ENCODE data around the gene KRT86.
"Not testable (repeated sequence)": the region's sequence is repeated elsewhere in the genome, so short reads cannot be mapped to it uniquely, and the experiment has no call there.

KRT86 gene

DNA sequence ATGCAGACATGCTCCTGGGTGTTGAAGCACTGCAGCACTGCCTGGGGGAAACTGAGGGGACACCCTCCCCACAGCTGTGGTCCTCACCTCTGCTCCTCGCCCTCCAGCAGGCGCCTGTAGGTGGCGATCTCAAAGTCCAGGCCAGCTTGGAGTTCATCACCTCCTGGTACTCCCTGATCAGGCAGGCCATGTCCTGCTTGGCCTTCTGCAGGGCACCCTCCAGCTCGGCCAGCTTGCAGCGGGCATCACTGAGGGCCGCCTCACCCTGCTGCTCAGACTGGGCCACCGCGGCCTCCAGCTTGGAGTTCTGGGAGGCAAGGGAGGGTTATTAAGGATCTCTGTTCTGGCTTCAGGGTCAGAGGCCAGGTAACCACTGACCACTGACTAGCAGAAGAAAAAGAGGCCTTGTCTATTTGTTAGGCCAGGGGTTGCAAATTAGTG, 22.2 kb upstream of the KRT86 start:
- not testable (repeated sequence) for DNase-seq

DNA sequence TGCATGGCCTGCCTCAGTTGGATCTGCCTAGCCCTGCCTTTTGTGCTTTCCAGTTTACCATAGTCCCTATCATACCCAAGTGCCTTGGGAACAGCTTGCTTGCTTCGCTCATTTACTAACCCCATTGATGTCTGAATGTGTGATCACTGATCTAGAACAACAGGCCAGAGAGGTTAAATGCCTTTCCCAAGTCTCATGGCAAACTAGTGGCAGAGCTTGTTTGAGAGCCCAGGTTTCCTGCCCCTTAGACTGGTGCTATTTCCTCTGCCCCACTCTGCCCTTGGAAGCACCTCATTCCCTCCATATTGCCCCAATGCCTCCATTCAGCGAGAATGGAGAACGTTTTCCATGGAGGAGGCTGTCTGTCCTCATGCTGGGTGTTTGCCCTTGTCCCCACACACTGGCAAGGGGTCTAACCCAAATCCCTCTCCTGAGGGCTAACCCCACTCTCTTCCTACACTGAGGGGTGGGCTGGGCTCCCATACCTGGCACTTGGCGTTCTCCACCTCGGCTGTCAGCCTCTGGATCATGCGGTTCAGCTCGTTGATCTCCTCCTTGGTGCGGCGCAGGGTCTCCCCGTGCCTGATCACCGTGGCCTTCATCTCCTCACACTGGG, 21.6 kb upstream of the KRT86 start:
- DNase-seq = no peak

DNA sequence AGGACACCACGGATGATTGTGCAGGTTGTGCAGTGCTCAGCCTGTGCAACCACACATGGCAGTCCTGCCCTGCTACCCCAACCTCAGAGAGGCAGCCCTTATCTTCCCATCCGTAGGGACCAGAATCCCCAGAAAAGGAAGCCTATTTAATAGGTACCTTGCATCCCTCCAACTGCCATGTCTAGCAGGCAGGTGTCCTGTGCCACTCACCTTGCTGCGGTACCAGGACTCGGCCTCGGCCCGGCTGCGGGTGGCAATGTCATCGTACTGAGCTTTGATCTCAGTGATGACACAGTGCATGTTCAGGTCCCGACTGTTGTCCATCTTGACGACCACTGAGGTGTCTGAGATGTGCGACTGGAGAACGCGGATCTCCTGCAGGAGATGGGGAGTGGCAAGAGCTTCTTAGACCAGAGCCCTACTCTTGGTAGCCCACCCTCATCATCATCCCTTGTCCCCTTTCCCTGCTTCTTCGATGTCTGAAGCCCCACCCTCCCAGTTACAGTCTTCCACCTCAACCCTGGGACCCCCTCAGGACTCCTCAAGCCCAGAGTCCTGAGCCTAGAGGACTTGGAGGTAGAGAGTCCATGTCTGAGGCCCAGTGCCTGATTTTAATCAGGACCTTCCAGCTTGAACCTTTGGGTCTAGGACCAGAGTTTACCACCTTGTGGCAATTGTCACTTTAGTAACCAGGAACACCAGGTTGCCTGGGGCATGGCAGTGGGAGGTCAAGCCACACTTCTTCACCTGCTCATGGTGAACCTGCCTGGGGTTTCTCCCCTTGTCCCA, 20.9 kb upstream of the KRT86 start:
- DNase-seq = no peak

DNA sequence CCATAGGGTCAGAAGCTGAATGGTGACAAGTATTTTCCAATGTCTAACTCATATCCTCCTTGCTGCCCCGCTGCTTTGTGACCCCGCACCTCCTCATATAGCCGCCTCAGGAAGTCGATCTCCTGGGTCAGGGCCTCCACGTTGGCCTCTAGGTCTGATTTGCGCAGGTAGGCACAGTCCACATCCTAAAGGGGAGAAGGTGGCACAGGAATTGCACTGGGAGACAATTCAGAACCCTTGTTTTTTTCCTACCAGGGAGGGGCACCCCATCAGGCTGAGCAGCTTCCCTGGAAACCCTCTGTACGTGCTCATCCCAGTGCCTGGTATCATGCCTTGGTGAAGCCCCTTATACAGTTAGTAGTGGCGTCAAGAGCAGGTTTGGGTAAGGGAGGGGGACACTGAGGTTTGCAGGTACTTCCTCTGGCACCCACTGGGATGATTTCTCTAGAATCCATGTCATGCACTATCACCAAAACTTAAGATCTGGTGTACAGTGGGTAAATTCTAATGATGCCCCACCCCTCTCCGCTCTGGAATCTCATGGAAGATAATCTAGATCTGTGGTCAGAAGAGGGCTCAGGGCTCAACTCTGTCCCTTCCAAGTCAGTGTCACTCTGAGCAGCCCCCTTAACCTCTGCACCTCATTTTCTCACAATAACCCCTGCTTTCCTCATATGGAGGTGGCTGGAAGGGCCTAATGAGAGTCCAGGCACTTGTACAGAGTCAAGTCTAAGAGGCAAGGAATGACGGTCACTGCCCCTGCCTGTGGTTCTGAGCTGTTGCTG, 20.1 kb upstream of the KRT86 start:
- no peak for DNase-seq

DNA sequence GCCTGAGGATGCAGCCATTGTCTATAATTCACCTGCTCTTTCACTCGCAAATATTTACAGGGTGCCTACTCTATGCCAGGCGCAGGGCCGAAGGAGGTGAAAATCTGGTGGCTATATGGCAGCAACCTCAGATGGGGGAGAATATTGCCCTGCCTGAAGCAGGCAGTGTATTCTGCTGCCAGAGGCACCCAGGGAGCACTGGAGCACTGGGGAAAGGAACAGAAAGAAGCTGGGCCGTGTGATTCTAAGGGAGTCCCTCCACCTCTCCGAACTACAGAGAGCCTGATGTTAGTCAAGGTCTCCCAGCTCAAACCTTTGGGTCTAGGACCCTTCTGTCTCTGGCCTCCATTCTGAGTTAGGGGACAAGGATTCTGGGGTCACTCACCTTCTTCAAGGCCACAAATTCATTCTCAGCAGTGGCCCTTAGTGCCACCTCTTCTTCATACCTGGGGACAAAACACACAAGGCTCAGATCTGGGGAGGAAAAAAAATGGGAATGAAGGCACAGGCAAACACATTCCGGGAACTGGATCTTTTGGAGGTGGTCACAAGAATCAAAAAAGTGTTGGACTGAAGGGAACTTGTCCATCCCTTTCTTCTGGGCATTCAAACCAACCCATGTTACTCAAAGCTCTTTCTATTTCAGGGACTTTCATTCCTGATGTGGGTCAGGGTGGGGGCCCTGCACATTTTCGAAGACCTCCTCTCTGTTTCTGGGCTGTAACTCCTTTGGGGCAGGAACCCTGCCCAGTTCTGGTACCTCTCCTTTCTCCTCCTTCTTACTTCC, 19.3 kb upstream of the KRT86 start:
- DNase-seq = no peak

DNA sequence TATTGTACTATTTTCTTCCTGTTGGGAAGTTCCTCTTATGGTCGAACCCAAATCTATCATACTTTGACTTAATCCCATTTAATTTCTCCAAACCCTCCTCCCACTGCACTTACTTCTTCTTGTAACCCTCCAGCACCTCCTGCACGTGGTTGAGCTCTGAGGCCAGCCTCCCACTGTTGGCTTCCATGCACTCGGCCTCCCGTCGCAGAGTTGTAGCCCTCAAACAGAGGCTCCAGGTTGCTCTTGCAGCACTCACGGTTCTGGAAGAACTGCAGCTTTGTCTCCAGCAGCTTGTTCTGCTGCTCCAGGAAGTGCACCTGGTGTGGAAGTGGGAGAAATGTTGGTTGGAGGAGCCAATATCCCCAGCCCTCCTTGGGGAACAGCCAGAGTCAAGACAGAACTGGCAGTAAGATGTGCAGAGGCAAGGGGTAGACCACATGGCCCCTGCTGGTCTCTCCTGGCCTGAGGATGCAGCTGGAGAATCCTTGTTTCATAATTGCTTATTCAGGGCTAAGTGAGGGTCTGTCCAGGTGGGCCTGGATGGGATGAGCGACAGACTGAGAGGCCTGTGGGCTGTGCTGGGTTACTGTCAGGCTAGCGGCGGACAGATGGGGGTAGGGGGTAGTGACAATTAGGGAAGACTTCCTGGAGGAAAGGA, 18.4 kb upstream of the KRT86 start:
- no peak for DNase-seq

DNA sequence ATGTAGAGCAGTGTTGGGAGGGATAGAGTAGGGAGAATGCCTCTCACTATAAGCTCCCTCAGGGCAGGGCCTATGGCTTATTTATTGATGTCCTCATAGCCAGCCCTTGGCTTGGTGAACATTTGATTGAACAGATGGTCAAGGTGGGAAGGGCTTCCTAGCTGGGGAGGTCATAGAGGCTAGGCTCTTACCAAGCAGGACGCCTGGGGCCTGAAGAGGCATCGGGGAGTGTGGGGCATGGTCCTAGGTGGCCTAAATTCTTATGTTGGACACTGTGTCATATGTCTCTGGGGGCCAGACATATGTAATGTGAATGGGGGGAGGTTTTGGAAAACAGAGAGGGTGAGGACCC, 17.9 kb upstream of the KRT86 start:
- no peak for DNase-seq

DNA sequence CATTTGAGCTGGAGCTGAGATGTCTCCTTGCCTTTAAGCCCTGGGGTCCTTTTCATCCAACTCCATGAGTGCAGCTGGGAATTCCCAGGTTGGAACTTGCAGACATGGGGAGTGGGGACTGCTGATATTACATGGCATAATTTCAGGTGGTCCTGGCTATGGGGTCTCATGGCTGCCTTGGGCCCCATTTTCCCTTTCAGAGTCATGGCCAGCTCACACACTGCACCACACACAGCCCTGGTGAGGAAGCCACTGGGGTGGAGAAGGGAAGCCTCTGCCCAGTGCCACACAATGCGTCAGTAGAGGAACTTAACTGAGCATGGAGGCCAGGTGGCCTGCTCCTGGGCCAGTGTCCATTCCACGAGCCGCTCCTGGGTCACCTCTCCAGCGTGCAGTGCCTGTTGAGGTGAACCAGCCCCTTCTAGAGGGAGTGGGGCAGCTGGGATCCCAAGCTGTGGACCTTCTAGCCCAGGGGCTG, 17.3 kb upstream of the KRT86 start:
- no peak for DNase-seq

DNA sequence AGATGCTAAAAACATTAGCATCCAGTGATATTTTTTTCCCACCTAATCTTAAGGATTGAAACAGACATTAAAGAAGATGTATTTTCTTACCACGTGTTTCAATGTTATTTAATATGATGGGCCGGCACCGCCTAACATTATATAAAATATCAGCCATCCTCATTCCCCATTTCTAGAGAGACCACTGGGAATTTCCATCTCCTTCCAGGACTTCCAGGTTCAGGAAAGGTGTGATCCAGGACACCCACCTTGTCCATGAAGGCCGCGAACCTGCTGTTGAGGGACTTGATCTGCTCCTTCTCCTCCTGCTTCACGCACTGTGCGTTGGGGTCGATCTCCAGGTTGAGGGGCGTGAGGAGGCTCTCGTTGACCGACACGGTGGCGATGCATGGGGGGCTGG, 16.5 kb upstream of the KRT86 start:
- DNase-seq = not testable (repeated sequence)

DNA sequence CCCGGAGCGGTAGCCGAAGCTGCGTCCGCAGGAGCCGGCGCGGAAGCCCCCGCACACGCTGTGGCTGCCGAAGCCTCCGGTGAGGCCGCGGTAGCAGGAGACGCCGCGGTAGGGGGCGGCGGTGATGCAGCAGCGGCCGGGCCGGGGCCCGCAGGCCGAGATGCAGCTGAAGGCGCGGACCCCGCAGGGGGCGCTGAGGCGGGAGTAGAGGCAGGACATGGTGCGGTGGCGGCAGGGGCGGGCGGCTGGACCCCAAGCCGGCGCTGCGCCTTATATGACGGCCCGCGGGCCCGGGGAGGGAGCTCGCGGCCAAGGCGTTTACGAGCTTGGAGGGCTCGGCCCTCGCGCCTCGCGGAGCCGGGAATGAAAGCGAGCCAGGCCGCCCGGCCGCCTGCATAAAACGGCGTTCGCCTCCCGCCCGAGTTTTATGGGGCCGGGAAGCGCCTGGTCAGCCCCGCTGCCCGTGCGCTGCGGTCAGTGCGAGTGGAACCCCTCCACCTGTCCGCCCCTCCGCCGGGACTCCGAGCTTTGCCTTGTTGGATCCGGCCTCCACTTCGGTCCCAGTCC, 16.0 kb upstream of the KRT86 start:
- no peak for DNase-seq

DNA sequence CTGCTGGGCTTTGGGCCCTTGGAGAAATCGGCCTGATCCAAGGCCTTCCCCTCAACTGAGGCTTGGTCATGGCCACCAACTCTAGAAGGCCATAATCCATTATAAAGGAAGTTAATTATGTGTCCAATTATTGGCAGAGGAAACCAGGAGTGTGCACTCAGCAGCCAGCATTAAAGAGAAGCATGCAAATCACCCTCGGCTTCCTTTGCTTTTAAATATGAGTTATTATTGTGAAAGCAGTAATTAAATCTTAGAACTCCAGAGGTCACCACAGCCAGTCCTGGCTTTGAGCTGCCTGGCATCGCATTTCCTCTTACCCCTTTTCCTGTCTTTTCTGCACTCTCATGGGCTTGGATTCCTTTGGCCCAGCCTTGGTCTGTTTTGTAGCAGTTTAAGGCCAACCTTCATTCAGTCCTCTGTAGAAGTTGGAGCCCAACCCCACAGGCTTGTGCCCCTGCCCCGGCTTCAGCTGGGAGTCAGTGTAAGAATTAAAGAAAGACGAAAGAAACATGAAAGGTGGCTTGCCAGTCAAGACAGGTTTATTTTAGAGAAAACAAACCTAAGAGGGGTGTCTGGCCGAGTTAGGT, 14.7 kb upstream of the KRT86 start:
- peak; percentile 35 for DNase-seq

DNA sequence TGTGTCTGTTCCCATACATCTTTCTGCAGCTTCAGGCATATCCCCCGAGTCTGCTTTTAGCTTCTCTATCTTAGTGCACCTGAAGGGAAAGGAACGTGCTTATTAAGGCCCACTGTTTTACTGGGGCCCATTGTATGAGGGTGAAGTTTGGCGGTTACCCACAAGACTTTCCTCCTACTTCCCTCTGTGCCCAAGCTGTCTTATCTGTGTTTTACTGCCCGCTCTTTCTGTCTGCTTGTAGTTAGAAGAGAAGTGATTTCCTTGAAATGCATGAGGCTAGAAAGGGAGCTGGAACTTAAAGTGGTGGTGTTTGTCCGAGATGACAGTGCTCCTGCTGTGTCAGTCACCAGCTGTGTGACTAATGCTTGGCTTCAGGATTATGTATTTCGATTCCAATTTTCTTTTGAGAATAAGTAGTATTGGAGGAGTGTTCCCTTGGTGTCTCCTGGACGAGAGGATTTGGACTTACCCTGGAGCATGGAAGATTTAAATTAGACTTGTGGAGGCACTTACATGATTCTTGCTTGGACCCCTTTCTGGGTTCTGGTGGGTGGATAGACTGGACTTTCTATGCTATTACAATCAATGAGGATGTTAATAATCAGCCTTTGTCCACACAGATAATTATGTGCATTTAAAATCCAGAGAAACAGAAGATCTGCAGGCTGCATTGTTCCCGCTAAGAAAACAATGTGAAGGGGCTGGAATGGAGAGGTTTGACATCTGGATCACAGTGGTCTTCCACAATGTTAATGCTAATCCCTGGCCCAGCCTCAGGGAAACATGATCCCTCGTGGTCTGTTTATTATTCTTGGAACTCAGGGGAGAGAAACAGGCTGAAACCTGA, 13.9 kb upstream of the KRT86 start:
- peak; percentile 56 for DNase-seq

DNA sequence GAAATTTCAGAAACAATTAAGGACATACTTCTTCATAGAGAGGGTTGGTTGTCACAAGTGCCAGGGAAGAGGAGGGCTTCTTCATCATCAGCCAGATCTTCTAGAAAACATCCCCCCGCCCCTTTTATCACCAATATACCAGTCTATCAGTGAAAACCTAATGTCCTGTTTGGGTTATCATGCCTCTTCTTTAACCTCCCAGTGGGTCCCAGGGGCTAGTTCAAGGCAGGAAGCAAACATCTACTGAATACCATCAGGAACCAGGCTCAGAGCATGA, 13.3 kb upstream of the KRT86 start:
- no peak for DNase-seq

DNA sequence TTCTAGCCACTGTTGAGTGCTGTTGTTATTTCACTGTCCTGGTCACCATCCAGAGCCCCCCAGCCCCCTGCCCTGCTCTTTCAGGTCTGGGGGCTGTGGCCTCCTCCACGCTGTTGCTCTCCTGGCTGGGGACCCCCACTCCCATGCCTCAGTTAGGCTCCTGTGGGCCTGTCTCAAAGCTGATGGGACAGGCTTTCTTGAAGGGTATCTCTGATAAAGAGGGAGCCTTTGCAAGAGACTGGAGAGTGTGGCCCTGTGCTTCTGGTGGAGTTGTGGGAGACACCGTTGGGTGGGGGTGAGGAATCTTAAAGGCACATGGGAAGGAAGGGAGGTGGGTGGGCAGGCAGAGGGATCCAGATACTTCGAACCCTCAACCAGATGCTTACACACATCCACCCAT, 12.2 kb upstream of the KRT86 start:
- no peak for DNase-seq

DNA sequence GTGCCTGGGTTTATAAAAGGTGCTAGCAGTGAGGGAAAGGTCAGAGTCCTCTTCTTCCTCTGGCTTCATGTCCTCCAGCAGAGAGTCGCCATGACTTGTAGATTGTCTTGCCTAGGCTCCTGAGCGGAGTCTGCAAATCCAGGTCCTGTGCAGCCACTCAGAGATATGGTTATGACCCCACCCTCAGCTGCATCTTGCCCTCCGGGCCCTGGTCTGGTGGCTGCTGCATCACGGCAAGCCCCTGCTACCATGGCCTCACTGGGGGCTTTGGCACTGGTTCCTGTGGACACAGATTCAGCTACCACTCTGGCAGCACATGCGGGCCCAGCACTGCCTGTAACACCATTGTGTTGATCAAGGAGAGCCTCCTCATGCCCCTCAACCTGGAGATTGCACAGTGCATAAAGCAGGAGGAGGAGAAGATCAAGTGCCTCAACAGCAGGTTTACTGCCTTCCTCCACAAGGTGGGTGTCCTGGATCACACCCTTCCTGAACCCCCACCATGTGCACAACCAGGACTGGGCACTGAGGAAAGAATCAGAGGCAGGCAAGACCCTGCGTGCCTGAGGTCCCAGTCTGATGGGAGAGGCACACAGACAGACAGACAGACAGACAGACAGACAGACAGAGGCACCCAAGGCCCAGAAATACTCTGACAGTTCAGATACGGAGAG, 10.5 kb upstream of the KRT86 start:
- no peak for DNase-seq

DNA sequence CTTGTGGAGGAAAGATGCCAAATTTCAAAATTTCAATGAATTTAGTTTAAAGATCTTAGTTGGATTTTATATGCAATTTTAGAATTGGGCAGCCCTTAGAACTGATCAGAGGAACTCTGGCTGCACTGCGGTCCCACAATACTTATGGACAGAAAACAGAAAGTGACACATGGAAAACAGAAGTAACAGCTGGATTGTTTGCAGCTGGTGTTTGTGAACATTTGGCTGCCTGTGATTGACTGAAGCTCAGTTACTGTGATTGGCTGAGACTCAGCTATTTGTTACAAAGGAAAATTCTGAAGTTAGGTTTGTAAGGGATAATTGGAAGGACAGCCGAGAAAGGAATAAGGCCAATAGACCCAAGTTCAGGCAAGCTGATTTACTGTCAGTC, 10.0 kb upstream of the KRT86 start:
- no peak for DNase-seq

DNA sequence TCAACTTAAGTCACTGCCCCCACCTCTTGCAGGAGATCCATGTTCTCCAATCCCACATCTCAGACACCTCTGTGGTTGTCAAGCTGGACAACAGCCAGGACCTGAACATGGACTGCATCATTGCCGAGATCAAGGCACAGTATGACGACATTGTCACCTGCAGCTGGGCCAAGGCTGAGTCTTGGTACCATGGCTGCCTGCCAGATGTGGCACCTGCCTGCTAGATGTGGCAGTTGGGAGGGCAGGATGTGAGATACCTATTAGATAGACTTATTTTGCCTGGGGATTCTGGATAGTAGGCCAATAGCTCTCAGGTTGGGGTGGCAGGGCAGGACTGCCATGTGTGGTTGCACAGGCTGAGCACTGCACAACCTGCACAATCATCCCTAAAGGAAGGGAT, 7.9 kb upstream of the KRT86 start:
- no peak for DNase-seq

DNA sequence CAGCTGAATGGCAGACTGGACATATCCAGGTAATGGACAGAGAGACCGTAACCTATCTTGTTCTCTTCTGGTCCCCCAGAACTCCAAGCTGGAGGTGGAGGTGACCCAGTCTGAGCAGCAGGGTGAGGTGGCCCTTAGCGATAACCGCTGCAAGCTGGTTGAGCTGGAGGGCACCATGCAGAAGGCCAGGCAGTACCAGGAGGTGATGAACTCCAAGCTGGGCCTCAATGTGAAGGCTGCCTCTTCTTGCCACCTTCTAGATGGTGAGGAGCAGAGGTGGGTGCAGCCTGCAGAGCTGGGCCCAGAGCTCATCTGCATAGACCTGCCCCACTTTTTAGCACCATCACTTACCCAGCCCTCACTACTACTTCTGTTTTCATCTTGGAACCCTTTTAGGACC, 7.2 kb upstream of the KRT86 start:
- DNase-seq = no peak

DNA sequence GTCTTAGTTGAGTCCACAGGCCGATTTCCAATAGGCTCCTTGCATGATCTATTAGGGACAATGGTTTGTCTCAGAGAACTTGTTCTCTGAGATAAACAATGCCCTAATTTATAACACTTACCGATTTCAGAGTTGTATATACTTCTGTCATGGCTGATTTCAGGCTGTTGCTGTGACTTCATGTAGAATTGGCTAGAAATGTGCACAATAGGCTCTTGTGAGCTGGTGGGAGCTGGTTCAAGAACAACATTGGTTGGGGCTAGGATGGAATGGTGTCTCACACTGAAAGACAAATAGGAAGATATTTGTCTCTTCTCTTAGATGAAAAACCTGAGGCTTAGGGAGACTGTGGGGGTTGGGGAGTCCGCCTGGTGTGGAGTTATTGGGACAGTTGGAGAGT, 6.7 kb upstream of the KRT86 start:
- no peak for DNase-seq

DNA sequence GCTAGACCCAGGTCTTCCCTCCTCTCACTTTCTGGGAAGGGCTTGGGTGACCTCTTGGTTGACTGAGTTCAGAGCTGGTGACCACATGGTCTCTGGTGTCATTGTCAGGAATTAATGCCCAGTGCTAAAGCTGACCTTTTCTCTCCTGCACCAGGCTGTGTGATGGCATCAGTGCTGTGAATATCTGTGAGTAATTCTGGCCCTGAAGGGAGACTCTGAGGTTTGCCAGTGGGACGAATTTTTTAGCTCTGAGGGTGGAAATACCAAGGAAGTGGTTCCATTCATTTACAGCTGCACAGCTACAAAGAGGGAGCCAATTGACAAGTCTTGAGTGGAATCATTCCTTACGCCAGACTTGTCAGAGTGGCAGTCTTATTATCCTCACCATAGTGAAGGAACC, 6.2 kb upstream of the KRT86 start:
- DNase-seq = no peak

Measured in NCI-H146 (cell line).